Activated CD4-positive, alpha-beta T cell treated with anti-CD3 and anti-CD28 coated beads for 4 hours (primary cell): ENCODE measurements around the gene BMAL2.

Experiments used
- DNase-seq, 2 donors: peaks; one replicate each; pipeline ENCODE4 v3.0.0-alpha.2; 2020

Gene BMAL2

GRCh38 chr12:27332714-27333402 is at the start of gene BMAL2:
Gene BMAL2 (plus strand): TSS chr12:27332836. CDS start chr12:27333073, 237 bp downstream.
- DNase-seq = peak in 1 of 2 donors; percentile 34

GRCh38 chr12:27284021-27284420 is 48.6 kb upstream of the BMAL2 start:
- DNase-seq = no peak

GRCh38 chr12:27284751-27285150 is 47.9 kb upstream of the BMAL2 start:
- no peak for DNase-seq

- DNase-seq = no peak
Measured at GRCh38 chr12:27285403-27285802, 47.2 kb upstream of the BMAL2 start.

- DNase-seq = no peak
Measured at GRCh38 chr12:27289414-27289813, 43.2 kb upstream of the BMAL2 start.

- DNase-seq = no peak
Measured at GRCh38 chr12:27290501-27291168, 42.0 kb upstream of the BMAL2 start.

- no peak for DNase-seq
Measured at GRCh38 chr12:27291862-27292261, 40.8 kb upstream of the BMAL2 start.

- no peak for DNase-seq
Measured at GRCh38 chr12:27292718-27293117, 39.9 kb upstream of the BMAL2 start.

GRCh38 chr12:27293463-27293862 is 39.2 kb upstream of the BMAL2 start:
- DNase-seq = no peak

- DNase-seq = no peak
Measured at GRCh38 chr12:27296674-27297073, 36.0 kb upstream of the BMAL2 start.

GRCh38 chr12:27297566-27297965 is 35.1 kb upstream of the BMAL2 start:
- no peak for DNase-seq

GRCh38 chr12:27299102-27299501 is 33.5 kb upstream of the BMAL2 start:
- no peak for DNase-seq

GRCh38 chr12:27300226-27300625 is 32.4 kb upstream of the BMAL2 start:
- no peak for DNase-seq

GRCh38 chr12:27303139-27304111 is 29.2 kb upstream of the BMAL2 start:
- no peak for DNase-seq

GRCh38 chr12:27304856-27305255 is 27.8 kb upstream of the BMAL2 start:
- DNase-seq = no peak

- DNase-seq = no peak
Measured at GRCh38 chr12:27305673-27306456, 26.8 kb upstream of the BMAL2 start.

GRCh38 chr12:27309293-27309994 is 23.2 kb upstream of the BMAL2 start:
- DNase-seq = no peak

- DNase-seq = no peak
Measured at GRCh38 chr12:27309995-27310315, 22.7 kb upstream of the BMAL2 start.

GRCh38 chr12:27316947-27317346 is 15.7 kb upstream of the BMAL2 start:
- no peak for DNase-seq

- DNase-seq = no peak
Measured at GRCh38 chr12:27319409-27319808, 13.2 kb upstream of the BMAL2 start.

GRCh38 chr12:27319848-27320247 is 12.8 kb upstream of the BMAL2 start:
- no peak for DNase-seq

- DNase-seq = no peak
Measured at GRCh38 chr12:27324530-27324929, 8.1 kb upstream of the BMAL2 start.
